GM20000 (cell line): ENCODE measurements around the gene RNLS.

Experiments used
- DNase-seq: peaks from one replicate; pipeline ENCODE4 v3.0.0; 2012; ENCODE audit warnings: low spot score
- CTCF ChIP-seq: IDR thresholded peaks from 2 replicates; pipeline ENCODE4 v1.5.1; 2012; ENCODE audit warnings: mild to moderate bottlenecking, control low read depth; ENCODE audit errors: extremely low read depth, missing control alignments

Gene RNLS

GRCh38 chr10:88392222-88392621 is 190.9 kb downstream of the RNLS start:
- no peak for TF ChIP-seq CTCF
- DNase-seq = peak; percentile 26

GRCh38 chr10:88390041-88390440 is 193.1 kb downstream of the RNLS start:
- TF ChIP-seq CTCF = no peak
- no peak for DNase-seq

- no peak for TF ChIP-seq CTCF
These were observed 193.7 kb downstream of the RNLS start for GRCh38 chr10:88389456-88389855.

GRCh38 chr10:88388324-88388723 is 194.8 kb downstream of the RNLS start:
- TF ChIP-seq CTCF = no peak
- DNase-seq = no peak

More at GRCh38 chr10:88389456-88389855, 193.7 kb downstream of the RNLS start:
- no peak for DNase-seq

GRCh38 chr10:88386821-88387773 is 196.0 kb downstream of the RNLS start:
- DNase-seq = peak; percentile 58
- no peak for TF ChIP-seq CTCF

GRCh38 chr10:88386204-88386788 is 196.8 kb downstream of the RNLS start:
- DNase-seq = peak; percentile 20
- TF ChIP-seq CTCF = no peak

- peak; percentile 49 for DNase-seq
- no peak for TF ChIP-seq CTCF
These were observed 197.4 kb downstream of the RNLS start for GRCh38 chr10:88385601-88386203.
